SJCRH30 (cell line): ENCODE data around the gene PFDN4. TPM values are rescaled to one million over a fixed set of nuclear protein-coding genes. Genes with fewer than 3 reads are reported as not detected.

Source experiments
- DNase-seq, 2 experiments: peaks; one replicate each; pipeline ENCODE4 v3.0.0-alpha.2; 2015 to 2020
- H3K27ac ChIP-seq: fragments of 250-450 bp; sonication (Bioruptor Pico); 2 replicates; pipeline ENCODE4 v1.5.1; 2020; ENCODE audit warnings: mild to moderate bottlenecking, moderate library complexity
- H3K27me3 ChIP-seq: fragments of 250-450 bp; sonication (Bioruptor Pico); 2 replicates; pipeline ENCODE4 v1.5.1; 2020; ENCODE audit warnings: mild to moderate bottlenecking, moderate library complexity
- H3K36me3 ChIP-seq: fragments of 250-450 bp; sonication (Bioruptor Pico); 2 replicates; pipeline ENCODE4 v1.5.1; 2020; ENCODE audit warnings: mild to moderate bottlenecking, moderate library complexity
- H3K4me1 ChIP-seq: fragments of 250-450 bp; sonication (Bioruptor Pico); 2 replicates; pipeline ENCODE4 v1.5.1; 2020; ENCODE audit warnings: mild to moderate bottlenecking, moderate library complexity
- H3K4me3 ChIP-seq: fragments of 250-450 bp; sonication (Bioruptor Pico); 2 replicates; pipeline ENCODE4 v1.5.1; 2020; ENCODE audit warnings: mild to moderate bottlenecking, moderate library complexity
- H3K9me3 ChIP-seq: fragments of 250-450 bp; sonication (Bioruptor Pico); replicated peaks from 2 replicates; pipeline ENCODE4 v1.5.1; 2020; ENCODE audit warnings: mild to moderate bottlenecking, moderate library complexity
- total RNA-seq: library from RNA; depleted of rRNA; stranded (reverse); fragments of >200 nt; shearing (Covaris generic); gene quantifications from 2 replicates; pipeline ENCODE4 v1.2.3, GENCODE V29; 2014

The PFDN4 gene
- total RNA-seq, 1 experiment from 2014 or later = 168 TPM

GRCh38 chr20:54168961-54169862 is 38.7 kb upstream of the PFDN4 start:
- Histone ChIP-seq H3K27me3 (peaks cover 65% of the 10 kb centered on the region), H3K36me3 (no peaks in the 10 kb centered on the region), H3K4me3 (no peak overlapping the region), H3K27ac (no peak overlapping the region), H3K9me3 (no peaks in the 10 kb centered on the region), H3K4me1 (no peaks in the 10 kb centered on the region)
- DNase-seq = no peak

GRCh38 chr20:54170026-54170471 is 37.8 kb upstream of the PFDN4 start:
- H3K9me3 ChIP-seq = no peaks in the 10 kb centered on the region
- no peak for DNase-seq
- no peaks in the 10 kb centered on the region for H3K36me3 ChIP-seq
- H3K4me1 ChIP-seq = no peaks in the 10 kb centered on the region
- H3K27me3 ChIP-seq = peaks cover 61% of the 10 kb centered on the region
- H3K27ac ChIP-seq = no peak overlapping the region
- no peak overlapping the region for H3K4me3 ChIP-seq

GRCh38 chr20:54170963-54171362 is 36.9 kb upstream of the PFDN4 start:
- no peaks in the 10 kb centered on the region for H3K36me3 ChIP-seq
- no peak overlapping the region for H3K4me3 ChIP-seq
- no peaks in the 10 kb centered on the region for H3K4me1 ChIP-seq
- no peak for DNase-seq
- no peak overlapping the region for H3K27ac ChIP-seq
- H3K9me3 ChIP-seq = no peaks in the 10 kb centered on the region
- H3K27me3 ChIP-seq = peaks cover 60% of the 10 kb centered on the region

GRCh38 chr20:54172532-54172855 is 35.4 kb upstream of the PFDN4 start:
- Histone ChIP-seq H3K36me3 (no peaks in the 10 kb centered on the region), H3K27me3 (peaks cover 48% of the 10 kb centered on the region), H3K4me3 (no peak overlapping the region), H3K9me3 (no peaks in the 10 kb centered on the region), H3K4me1 (no peaks in the 10 kb centered on the region), H3K27ac (no peak overlapping the region)
- DNase-seq = no peak

GRCh38 chr20:54172856-54173652 is 34.8 kb upstream of the PFDN4 start:
- H3K9me3 ChIP-seq = no peaks in the 10 kb centered on the region
- DNase-seq = no peak
- H3K27me3 ChIP-seq = peaks cover 42% of the 10 kb centered on the region
- no peaks in the 10 kb centered on the region for H3K36me3 ChIP-seq
- no peak overlapping the region for H3K27ac ChIP-seq
- no peak overlapping the region for H3K4me3 ChIP-seq
- H3K4me1 ChIP-seq = no peaks in the 10 kb centered on the region

- Histone ChIP-seq H3K4me1 (no peaks in the 10 kb centered on the region), H3K9me3 (no peaks in the 10 kb centered on the region), H3K27me3 (peaks cover 40% of the 10 kb centered on the region), H3K4me3 (no peak within 1 kb of the TSS), H3K27ac (no peak within 1 kb of the TSS), H3K36me3 (no peaks in the 10 kb centered on the region)
- DNase-seq = no peak
These were observed 34.0 kb upstream of the PFDN4 start, which contains the start of gene CYP24A1 for GRCh38 chr20:54173653-54174456. TSS of gene CYP24A1 (minus strand) at chr20:54173986. CDS start at chr20:54173579, 407 bp downstream.

GRCh38 chr20:54174457-54175175 is 33.3 kb upstream of the PFDN4 start:
- no peak overlapping the region for H3K27ac ChIP-seq
- H3K36me3 ChIP-seq = no peaks in the 10 kb centered on the region
- DNase-seq = no peak
- peaks cover 34% of the 10 kb centered on the region for H3K27me3 ChIP-seq
- H3K9me3 ChIP-seq = no peaks in the 10 kb centered on the region
- no peak overlapping the region for H3K4me3 ChIP-seq
- no peaks in the 10 kb centered on the region for H3K4me1 ChIP-seq

- Histone ChIP-seq H3K27ac (no peak overlapping the region), H3K4me1 (no peaks in the 10 kb centered on the region), H3K4me3 (no peak overlapping the region), H3K36me3 (no peaks in the 10 kb centered on the region), H3K9me3 (no peaks in the 10 kb centered on the region), H3K27me3 (peaks cover 22% of the 10 kb centered on the region)
- DNase-seq = peak in 1 of 2 experiments; percentile 17
These were observed 31.3 kb upstream of the PFDN4 start for GRCh38 chr20:54176610-54177009.

GRCh38 chr20:54177378-54177777 is 30.5 kb upstream of the PFDN4 start:
- Histone ChIP-seq H3K4me1 (no peaks in the 10 kb centered on the region), H3K4me3 (no peak overlapping the region), H3K9me3 (no peaks in the 10 kb centered on the region), H3K36me3 (no peaks in the 10 kb centered on the region), H3K27ac (no peak overlapping the region), H3K27me3 (peaks cover 19% of the 10 kb centered on the region)
- DNase-seq = no peak

GRCh38 chr20:54178256-54178655 is 29.6 kb upstream of the PFDN4 start:
- Histone ChIP-seq H3K4me1 (no peaks in the 10 kb centered on the region), H3K27ac (no peak overlapping the region), H3K27me3 (peaks cover 15% of the 10 kb centered on the region; the same call in 1 of the 2 replicates), H3K9me3 (no peaks in the 10 kb centered on the region), H3K36me3 (no peaks in the 10 kb centered on the region), H3K4me3 (no peak overlapping the region)
- no peak for DNase-seq

- Histone ChIP-seq H3K4me1 (no peaks in the 10 kb centered on the region), H3K4me3 (no peak overlapping the region)
These were observed 27.9 kb upstream of the PFDN4 start for GRCh38 chr20:54179946-54180345.

GRCh38 chr20:54180931-54181330 is 27.0 kb upstream of the PFDN4 start:
- peaks cover 14% of the 10 kb centered on the region for H3K27me3 ChIP-seq
- no peak overlapping the region for H3K27ac ChIP-seq
- no peak for DNase-seq
- no peaks in the 10 kb centered on the region for H3K9me3 ChIP-seq
- H3K36me3 ChIP-seq = no peaks in the 10 kb centered on the region
- H3K4me1 ChIP-seq = no peaks in the 10 kb centered on the region
- no peak overlapping the region for H3K4me3 ChIP-seq

More at GRCh38 chr20:54179946-54180345, 27.9 kb upstream of the PFDN4 start:
- Histone ChIP-seq H3K9me3 (no peaks in the 10 kb centered on the region), H3K36me3 (no peaks in the 10 kb centered on the region), H3K27me3 (peaks cover 19% of the 10 kb centered on the region), H3K27ac (no peak overlapping the region)
- DNase-seq = no peak

- no peaks in the 10 kb centered on the region for H3K36me3 ChIP-seq
- peaks cover 14% of the 10 kb centered on the region; the same call in 1 of the 2 replicates for H3K27me3 ChIP-seq
- H3K27ac ChIP-seq = no peak overlapping the region
- H3K9me3 ChIP-seq = no peaks in the 10 kb centered on the region
- H3K4me1 ChIP-seq = no peaks in the 10 kb centered on the region
- no peak overlapping the region for H3K4me3 ChIP-seq
- DNase-seq = no peak
These were observed 23.8 kb upstream of the PFDN4 start for GRCh38 chr20:54184071-54184470.
